GM19463 (cell line): ENCODE results near the gene TMEM52B.
"Not testable (repeated sequence)": the region's sequence is repeated elsewhere in the genome, so short reads cannot be mapped to it uniquely, and the experiment has no call there.

Source experiments
- ATAC-seq: cut with Tn5 transposase; IDR thresholded peaks from one replicate; pipeline ENCODE4 v1.9.1; 2021; ENCODE audit warnings: mild to moderate bottlenecking, moderate library complexity; ENCODE audit not compliant: unreplicated experiment

Gene TMEM52B

GRCh38 chr12:10170216-10170615 is 8.6 kb upstream of the TMEM52B start:
- no peak for ATAC-seq

GRCh38 chr12:10171973-10172728 is 6.7 kb upstream of the TMEM52B start, which contains the start of gene OLR1:
TSS of gene OLR1 (minus strand) at chr12:10172132. CDS start at chr12:10172077, 55 bp downstream.
- ATAC-seq = no peak

- ATAC-seq = no peak
Measured at GRCh38 chr12:10174986-10175614, 3.7 kb upstream of the TMEM52B start.

- no peak for ATAC-seq
Measured at GRCh38 chr12:10175846-10176636, 2.8 kb upstream of the TMEM52B start.

GRCh38 chr12:10179776-10180181 is 947 bp downstream of the TMEM52B start:
- ATAC-seq = no peak

GRCh38 chr12:10182354-10183049 is 3.7 kb downstream of the TMEM52B start:
- ATAC-seq = no peak

GRCh38 chr12:10184261-10184843 is 5.5 kb downstream of the TMEM52B start:
- ATAC-seq = no peak

GRCh38 chr12:10186299-10186698 is 7.5 kb downstream of the TMEM52B start:
- no peak for ATAC-seq

GRCh38 chr12:10186958-10187357 is 8.1 kb downstream of the TMEM52B start:
- not testable (repeated sequence) for ATAC-seq

GRCh38 chr12:10189653-10190052 is 10.8 kb downstream of the TMEM52B start:
- no peak for ATAC-seq

- ATAC-seq = peak; percentile 83
Measured at GRCh38 chr12:10190558-10191388, 11.9 kb downstream of the TMEM52B start.

- ATAC-seq = no peak
Measured at GRCh38 chr12:10191865-10192264, 13.0 kb downstream of the TMEM52B start.

GRCh38 chr12:10194160-10194670 is 15.4 kb downstream of the TMEM52B start:
- no peak for ATAC-seq

- ATAC-seq = peak; percentile 81
Measured at GRCh38 chr12:10196210-10196609, 17.4 kb downstream of the TMEM52B start.

- ATAC-seq = no peak
Measured at GRCh38 chr12:10197879-10198278, 19.0 kb downstream of the TMEM52B start.

GRCh38 chr12:10204495-10204894 is 25.7 kb downstream of the TMEM52B start:
- ATAC-seq = not testable (repeated sequence)

GRCh38 chr12:10205220-10205807 is 26.5 kb downstream of the TMEM52B start:
- ATAC-seq = no peak

GRCh38 chr12:10207136-10207535 is 28.3 kb downstream of the TMEM52B start:
- no peak for ATAC-seq

GRCh38 chr12:10210225-10210624 is 31.4 kb downstream of the TMEM52B start:
- no peak for ATAC-seq
